Skin epidermis (tissue), 12 donors: ENCODE results near the gene PLEK.
"Not testable (repeated sequence)": the region's sequence is repeated elsewhere in the genome, so short reads cannot be mapped to it uniquely, and the experiment has no call there.

Experiments used
- H3K27ac ChIP-seq, 21 experiments: fragments of 200-600 bp; sonication (generic) in 11 of 21; one replicate each; pipeline ENCODE4 v1.5.0; 2020; ENCODE audit warnings: mild to moderate bottlenecking in 3 of 21, inconsistent platforms in 2 of 21, moderate library complexity in 2 of 21
- H3K4me3 ChIP-seq, 7 experiments: fragments of 200-600 bp; sonication (generic) in 2 of 7; one replicate each; pipeline ENCODE4 v1.5.0; 2020; ENCODE audit warnings: inconsistent platforms in 2 of 7, mild to moderate bottlenecking in 2 of 7, moderate library complexity in 1 of 7

PLEK gene

DNA sequence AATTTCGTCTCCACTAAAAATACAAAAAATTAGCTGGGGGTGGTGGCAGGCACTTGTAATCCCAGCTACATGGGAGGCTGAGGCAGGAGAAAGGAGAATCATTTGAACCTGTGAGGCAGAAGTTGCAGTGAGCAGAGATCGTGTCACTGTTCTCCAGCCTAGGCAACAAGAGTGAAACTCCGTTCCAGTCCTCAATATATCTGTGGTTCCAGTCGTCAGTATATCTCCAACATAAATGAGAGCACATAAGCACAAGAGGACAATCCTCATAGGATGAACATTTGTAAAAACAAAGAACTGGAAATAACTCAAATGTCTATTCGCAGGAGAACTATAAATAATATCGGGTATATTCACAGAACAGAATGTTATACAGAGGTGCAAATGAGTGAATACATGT is 13.1 kb upstream of the PLEK start:
- Histone ChIP-seq H3K4me3 (no peak overlapping the region), H3K27ac (no peak overlapping the region)

DNA sequence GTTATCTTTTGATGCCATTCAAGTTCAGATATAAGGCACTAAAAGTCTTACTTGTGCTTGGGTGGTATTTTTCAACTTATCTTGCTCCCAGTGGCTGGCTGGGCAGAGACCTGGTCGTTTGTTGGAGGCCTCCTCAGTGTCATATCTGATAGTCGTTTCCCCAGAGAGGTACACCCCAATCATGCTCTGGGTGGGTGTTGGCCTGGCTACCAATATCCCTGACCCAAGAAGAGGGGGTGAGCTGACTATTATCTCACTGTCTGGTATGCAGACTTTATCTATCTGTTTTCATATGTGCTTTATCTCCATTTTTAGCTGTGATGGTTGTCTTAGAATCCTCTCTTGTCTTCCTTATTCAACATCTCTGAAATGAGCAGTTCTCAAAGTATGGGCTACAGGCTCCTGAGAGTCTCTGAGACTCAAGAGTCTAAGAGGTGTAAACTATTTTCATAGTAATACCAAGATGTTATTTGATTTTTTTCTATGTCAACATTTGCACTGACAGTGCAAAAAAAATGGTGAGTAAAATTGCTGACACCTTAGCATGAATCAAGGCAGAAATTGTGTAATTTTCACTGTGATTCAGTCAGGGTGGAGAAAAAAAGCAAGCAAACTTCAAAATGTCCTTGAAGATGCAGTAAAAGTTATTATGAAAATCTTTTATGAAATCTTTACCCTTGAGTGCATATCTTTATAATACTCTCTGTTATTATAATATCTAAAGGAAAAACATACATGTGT is 12.3 kb upstream of the PLEK start:
- Histone ChIP-seq H3K27ac (no peak overlapping the region), H3K4me3 (no peak overlapping the region)

DNA sequence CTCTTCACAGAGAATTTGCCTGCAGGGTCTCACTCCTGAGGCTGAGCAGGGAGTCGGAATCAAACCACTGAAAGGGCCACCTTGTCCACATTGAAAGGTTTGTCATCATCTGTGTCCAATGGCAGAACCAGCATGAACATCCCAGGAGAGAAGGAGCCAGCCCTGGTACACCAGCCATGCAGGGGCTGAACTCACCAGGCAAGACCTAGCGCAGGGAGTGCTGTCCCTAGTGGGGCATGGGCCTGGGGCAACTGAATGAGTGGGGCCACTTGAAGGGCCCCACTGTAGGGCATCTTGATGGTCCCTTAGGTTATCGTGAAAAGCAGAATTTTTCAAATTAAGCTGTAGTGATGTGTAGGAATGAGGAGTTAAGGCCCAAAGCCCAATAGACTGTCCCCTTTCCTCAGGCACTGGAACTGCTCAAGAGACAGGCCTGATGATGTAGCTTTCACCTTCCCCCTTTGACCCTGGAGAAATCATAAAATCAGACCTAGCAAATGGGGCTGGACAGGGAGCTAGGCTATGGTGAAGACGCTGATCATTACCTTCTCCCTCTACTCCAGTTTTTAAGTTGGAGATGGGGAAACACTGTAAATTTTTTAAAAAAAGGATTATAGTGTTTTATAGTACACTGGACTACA is 8.4 kb upstream of the PLEK start:
- no peak overlapping the region for H3K4me3 ChIP-seq
- H3K27ac ChIP-seq, result no peak overlapping the region

DNA sequence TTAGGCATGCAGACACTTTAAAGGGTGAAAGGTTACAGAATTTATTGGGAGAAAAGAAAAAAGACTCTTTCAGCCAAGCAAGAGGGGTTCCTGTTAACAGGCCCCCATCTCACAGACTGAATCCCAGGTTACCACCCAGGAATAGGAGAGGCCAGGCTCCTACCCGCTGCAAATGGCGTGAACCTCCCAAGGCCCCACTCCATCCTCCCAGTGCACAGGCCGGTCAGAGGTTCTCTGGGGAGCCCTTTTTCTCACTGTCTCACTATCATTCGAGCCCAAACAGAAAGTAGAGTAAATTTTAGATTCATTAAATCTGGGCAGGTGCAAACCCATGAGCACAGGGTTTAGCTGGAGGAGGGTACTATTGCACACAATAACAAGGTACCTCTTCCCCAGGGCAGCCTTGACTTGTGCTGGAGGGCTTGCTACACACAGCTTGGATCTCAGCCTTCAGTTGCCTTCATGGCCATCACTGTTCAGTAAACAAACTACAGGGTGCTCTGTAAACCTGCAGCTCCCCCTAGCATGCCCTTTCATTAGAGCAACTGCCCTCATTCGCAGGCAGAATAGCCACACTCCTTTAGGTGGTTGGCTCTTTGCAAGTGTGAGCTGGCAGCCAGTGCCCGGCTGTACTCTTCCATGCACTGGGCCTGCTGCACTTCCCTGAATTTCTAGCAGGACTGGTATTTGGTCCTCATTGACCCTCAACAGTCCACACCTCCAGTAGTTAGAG is 7.3 kb upstream of the PLEK start:
- Histone ChIP-seq H3K4me3 (no peak overlapping the region), H3K27ac (no peak overlapping the region)

DNA sequence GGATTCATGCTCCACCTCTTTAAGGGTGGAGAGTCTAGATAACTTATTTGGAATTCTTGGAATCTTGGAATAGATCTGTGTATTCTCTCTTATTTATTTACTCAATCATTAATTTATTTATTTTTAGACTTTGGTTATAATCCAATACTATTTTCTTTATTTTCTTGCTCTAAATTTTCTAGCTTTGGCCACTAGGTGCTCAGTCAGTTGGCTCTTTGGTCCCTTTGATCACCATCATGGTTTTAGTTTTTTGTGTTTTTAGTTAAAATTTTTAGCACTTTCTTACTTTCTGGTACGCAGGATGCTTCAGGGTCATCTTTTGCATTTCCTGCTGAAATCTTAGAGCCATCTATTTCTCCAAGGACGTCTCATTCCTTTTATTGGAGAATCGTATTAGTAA is 5.2 kb upstream of the PLEK start:
- Histone ChIP-seq H3K4me3 (no peak overlapping the region), H3K27ac (no peak overlapping the region)

DNA sequence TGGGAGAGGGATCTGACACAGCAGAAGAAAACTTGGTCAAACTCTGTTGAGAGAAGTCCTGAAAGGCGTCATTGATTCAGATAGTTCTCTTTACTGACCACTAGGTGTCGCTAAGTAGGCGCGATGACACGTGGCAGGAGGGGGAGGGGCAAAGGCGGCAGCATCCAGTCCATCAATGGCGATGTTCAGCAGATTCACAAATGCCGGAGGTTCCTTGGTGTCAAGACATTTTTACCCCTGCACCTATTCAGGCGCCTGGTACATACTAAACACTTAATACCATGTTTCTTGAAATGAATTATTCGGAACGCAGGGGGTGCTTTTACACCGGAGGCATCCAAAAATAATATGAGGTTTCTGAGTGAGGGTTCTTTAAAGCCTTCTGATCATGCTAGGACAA is 3.0 kb upstream of the PLEK start:
- H3K4me3 ChIP-seq, result no peak overlapping the region
- H3K27ac ChIP-seq, result peak overlapping the region in 7 of 21 experiments; percentile 12 to 89 (median 38)

DNA sequence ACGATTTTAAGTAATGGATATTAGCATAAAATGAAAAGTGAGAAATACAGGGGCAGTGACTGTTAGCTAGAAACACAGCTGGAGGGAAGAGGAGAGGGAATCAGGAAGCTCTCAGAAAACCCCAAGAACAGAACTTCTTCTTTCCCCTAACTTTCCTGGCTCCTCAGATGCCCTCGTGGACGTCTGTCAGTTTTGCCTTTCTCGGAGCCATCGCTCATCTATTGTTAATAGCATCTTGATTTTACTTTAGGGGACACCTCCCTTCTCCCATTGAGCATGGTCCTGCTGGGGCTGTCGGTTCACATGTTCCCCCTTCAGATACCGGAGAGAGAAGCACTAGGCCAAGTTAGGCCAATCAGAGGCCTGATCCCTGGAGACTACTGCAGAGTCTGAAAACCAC is 2.3 kb upstream of the PLEK start:
- Histone ChIP-seq H3K27ac (peak overlapping the region in 8 of 21 experiments; percentile 10 to 89 (median 47)), H3K4me3 (no peak overlapping the region)

DNA sequence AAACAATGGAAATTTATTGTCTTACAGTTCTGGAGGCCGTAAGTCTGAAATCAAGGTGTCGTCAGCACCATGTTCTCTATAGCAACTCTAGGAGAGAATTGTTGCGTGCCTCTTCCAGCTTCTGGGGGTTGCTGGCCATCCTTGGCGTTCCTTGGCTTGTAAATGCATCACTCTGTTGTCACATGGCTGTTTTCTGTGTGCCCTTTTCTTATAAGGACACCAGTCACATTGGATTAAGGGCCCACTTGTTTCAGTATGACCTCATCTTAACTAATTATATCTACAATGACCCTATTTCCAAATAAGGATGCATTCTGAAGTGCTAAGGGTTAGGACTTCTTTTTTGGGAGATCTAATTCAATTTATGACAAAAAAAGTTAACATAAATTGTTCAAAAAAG is 1.4 kb upstream of the PLEK start:
- no peak overlapping the region for H3K4me3 ChIP-seq
- H3K27ac ChIP-seq, result peak overlapping the region in 5 of 21 experiments; percentile 34 to 89 (median 79)

DNA sequence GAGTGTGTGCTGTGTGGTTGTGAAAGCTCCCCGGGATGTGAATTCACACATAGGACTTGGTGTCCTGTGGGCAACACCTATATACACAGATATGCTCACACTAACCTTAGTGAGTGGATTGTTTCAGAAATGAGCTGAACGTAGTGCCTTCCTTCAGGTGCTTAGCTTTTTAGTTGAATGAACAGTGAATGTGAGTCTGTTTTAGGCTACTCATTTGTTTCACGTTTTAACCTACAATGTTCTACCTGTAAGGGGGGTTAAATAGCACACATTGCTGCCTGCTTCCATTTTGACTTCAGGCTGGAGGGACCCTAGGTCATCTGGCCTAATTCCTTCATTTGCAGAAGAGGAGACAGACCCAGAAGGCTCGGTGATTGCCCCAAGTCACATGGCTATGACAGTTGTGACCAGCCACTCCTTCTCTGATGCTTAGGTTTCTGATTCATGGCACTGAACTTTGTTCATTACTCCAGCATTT is 1.0 kb downstream of the PLEK start:
- H3K4me3 ChIP-seq, result peak overlapping the region; percentile 16 to 35 (median 24)
- H3K27ac ChIP-seq, result peak overlapping the region in 17 of 21 experiments; percentile 11 to 89 (median 68)

DNA sequence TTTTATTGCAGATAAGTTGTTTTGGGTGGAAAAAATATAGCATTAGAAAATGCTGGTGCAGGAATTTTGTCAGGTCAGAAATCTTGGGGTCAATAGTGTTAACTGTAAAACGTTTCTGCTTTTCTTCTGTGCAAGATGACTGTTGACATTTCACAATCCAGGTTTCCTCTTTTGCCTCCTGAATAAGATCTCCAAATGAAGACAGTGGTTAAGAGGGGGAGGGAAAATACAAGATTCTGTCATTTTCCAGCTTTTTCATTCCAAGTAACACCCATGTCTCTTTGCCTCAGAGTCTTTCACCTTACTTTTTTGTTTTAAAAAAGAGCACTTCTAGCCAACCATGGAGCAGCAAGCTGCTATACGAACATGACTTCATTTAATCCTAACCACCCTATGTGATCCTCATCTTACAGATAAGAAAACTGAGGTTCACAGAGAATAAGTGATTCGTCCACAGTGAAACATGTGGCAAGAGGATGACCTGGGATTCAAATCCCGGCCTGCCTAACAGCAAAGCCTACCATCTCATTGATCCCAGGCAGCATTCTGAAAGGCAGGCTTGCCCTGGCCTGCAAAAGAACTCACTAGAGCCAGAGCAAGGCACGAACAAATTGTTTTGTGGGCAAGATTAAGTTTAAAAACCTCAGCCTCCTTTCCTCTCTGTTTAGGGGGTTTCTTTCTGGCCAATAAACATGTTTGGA is 3.0 kb downstream of the PLEK start:
- H3K27ac ChIP-seq, result peak overlapping the region in 13 of 21 experiments; percentile 21 to 89 (median 57)

DNA sequence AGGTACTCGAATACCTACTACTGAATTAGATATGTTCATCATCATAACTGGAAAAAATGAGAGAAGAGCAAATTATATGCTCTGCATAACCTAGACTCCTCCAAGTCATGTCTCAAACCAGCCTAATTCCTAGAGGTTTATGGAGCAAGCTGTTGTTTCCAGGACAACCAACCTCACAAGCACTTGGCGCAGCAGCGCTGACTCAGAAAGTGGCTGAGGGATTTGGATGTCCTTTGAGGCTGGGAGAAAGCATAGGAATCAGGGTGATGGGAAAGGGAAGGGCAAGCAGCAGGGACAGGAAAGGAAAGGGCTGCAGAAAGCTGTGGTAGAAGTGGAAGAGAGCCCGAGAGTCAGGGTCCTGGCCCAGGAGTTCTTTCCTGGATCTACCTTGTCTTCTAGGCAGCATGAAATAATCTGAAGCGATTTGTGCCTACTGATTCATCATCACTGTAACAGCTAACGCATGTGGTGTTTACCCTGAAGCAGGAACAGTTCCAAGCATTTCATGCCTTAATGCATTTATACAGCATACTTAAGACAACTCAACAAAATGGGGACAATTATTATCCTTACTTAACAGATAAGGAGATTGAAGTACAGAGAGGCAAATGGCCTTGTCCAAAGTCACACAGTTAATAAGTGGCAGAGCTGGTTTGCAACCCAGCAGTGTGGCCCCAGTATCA is 3.7 kb downstream of the PLEK start:
- Histone ChIP-seq H3K27ac (peak overlapping the region in 13 of 21 experiments; percentile 21 to 89 (median 57)), H3K4me3 (peak overlapping the region in 1 of 7 experiments; percentile 26)

More for the DNA sequence above, 3.0 kb downstream of the PLEK start:
- H3K4me3 ChIP-seq, result peak overlapping the region in 2 of 7 experiments; percentile 26 to 35

DNA sequence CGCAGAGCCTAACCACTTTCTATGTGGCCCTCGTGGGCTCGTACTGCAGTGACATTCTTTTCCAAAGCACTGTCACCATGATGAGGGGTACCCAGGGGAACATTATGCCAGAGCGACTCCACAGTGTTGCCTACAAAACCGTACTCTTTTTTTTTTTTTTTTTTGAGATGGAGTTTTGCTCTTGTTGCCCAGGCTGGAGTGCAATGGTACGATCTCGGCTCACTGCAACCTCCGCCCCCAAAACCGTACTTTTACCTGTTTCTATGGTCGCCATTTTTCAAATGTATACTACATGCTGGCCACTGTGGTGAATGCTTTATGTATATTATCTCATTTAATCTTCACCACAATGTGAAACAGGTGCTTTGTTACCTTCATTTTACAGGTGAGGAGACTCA is 4.3 kb downstream of the PLEK start:
- H3K27ac ChIP-seq, result peak overlapping the region in 1 of 21 experiments; percentile 89
- H3K4me3 ChIP-seq, result no peak overlapping the region

DNA sequence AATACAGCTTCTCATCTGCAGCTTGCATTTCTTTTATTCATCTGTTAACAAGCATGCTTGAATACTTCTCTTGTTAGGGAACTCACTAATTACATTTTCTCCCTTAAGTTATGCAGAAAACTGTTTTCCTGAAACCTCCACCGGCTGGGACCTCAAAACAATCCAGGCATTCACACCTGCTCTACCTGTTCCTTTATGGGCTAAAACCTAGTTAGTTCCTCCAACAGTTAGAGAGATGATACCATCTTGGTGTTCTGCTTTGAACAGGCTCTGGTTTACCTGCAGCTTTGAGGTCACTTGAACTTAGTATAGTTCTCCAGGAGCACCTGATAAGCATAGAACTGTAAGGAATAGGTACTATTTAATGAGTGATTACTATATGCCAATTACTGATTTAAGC is 6.1 kb downstream of the PLEK start:
- no peak overlapping the region for H3K4me3 ChIP-seq
- peak overlapping the region in 2 of 21 experiments; percentile 16 to 32 for H3K27ac ChIP-seq

DNA sequence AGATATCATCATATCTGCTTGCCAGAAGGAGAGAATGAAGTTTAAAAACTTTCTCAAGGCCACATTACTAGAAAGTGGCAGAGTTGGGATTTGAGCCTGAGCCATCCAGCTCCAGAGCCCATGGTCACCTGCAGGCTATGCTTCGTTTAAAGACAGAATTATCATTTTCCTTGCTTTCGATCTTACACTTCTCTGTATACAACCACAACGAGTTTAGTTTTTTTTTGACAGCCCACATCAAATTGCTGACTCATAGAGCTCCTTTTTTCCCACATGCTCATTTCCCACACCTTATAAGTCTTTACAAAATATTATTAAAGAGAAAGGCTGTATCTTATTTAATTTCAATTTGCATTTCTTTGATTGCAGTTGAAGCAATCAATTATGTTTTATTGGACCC is 6.5 kb downstream of the PLEK start:
- H3K4me3 ChIP-seq, result no peak overlapping the region

DNA sequence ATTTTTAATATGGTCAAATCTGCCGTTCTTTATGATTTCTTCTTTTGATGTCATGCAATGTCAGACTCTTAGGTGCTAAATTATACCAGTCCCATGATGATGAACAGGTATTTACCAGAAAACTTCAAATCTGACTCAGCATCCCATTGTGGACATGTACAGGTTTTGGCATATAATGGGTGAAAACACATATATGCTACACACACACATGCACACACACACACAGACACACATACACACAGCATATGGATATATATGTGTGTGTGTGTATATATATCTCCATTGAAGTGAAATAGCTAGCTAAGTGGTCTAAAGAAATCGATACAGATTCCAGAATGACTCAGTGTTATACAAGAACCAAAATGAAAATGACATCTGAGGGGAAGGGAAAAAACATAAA is 7.4 kb downstream of the PLEK start:
- H3K27ac ChIP-seq, result peak overlapping the region in 1 of 21 experiments; percentile 32
- H3K4me3 ChIP-seq, result no peak overlapping the region

More for the DNA sequence above, 6.5 kb downstream of the PLEK start:
- H3K27ac ChIP-seq, result peak overlapping the region in 2 of 21 experiments; percentile 16 to 32

DNA sequence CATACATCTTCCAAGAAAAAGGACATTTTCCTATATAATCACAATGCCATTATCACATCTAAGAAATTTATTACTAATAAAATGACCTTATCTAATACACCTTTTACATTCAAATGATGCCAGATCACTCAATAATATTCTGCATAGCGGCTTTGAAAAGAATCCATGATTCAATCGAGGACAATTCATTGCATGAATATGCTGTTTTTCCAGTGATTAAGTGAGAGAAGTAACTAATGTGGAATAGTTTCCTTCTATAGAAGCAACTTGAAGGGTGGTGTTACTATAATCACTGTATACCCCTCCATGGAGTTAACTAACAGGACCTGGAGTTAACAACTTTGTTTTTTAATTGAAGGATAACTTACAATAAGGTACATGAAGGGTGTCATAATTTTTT is 9.1 kb downstream of the PLEK start:
- no peak overlapping the region for H3K4me3 ChIP-seq
- no peak overlapping the region for H3K27ac ChIP-seq

DNA sequence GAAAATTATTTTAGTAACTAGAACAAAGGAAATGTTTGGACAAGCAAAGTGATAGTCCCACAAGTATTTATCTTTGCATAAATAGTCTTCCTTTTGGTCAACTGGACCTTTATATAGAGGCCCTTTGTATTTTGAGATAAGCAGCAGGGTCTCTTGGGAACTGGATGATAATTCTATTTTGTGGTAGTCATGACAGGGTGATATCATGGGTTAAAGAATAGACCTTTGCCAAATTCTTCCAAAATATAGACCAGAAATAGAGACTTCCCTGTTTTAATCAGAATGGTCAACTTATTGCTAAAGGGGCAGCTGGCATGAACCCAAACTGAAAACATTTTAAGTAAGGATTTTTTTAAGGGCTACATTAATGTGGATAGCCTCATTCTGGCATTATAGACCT is 10.5 kb downstream of the PLEK start:
- no peak overlapping the region for H3K4me3 ChIP-seq
- peak overlapping the region in 1 of 21 experiments; percentile 33 for H3K27ac ChIP-seq

DNA sequence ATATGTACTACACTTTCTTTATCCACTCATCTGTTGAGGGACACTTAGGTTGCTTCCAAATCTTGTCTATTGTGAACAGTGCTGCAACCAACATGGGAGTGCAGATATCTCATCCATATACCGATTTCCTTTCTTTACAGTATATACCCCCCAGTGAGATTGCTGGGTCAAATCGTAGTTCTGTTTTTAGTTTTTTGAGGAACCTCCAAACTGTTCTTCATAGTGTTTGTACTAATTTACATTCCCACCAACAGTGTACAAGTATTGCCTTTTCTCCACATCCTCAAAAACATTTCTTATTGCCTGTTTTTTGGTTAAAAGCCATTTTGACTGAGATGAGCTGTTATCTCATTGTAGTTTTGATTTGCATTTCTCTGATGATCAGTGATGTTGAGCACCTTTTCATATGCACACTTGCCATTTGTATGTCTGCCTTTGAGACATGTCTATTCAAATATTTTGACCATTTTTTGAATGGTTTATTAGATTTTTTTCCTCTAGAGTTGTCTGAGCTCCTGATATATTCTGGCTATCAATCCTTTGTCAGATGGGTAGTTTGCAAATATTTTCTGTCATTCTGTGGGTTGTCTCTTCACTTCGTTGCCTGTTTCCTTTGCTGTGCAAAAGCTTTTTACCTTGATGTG is 12.2 kb downstream of the PLEK start:
- Histone ChIP-seq H3K4me3 (no peak overlapping the region), H3K27ac (peak overlapping the region in 2 of 21 experiments; percentile 12 to 74)

DNA sequence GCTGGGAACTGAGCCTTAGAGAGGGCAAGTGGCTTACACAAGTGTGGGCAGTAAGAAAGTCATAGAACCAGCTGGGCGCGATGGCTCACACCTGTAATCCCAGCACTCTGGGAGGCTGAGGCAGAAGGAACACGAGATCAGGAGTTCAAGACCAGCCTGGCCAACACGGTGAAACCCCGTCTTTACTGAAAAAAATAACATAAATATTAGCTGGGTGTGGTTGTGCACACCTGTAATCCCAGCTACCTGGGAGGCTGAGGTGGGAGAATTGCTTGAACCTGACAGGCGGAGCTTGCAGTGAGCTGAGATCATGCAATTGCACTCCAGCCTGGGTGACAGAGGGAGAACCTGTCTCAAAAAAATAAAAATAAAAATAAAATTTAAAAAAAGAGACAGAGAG is 13.7 kb downstream of the PLEK start:
- H3K4me3 ChIP-seq, result not testable (repeated sequence)
- H3K27ac ChIP-seq, result peak overlapping the region in 2 of 21 experiments; percentile 24 to 74
